Measurements from ENCODE around the gene ITPRIP. TPM values are rescaled to one million over a fixed set of nuclear protein-coding genes. Genes with fewer than 3 reads are reported as not detected.

ITPRIP gene
- total RNA-seq, 4 donors from 2014 or later = 28.0 to 44.2 (median 29.4) TPM

DNA sequence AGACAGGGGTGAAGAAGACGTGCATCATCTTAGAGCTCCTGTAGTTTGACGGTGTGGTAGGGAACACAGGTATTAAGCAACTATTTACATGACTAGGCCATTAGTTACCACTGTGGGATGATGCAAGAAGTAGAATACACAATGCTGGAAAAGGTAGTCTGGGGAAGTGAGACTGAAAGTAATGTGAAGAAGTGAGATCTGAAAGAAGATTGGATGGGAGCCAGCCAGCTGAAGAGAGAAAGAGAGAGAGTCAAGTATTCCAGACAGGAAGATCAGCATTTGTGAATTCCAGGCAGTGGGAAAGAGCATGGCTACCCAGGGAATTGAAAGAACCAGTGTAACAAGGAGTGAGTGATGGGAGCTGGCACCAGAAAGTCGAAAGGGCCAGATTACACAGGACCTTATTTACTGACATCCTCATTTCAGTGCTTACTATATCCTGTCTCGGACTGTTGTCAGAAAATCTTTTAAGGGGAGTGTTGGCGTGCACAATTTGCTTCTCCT, 11.4 kb upstream of the ITPRIP start:
- Histone ChIP-seq H3K36me3 (no peaks in the 10 kb centered on the region), H3K27ac (peak overlapping the region; percentile 19 to 69 (median 39)), H3K4me3 (replicated peaks in 1 of 3) (no peak overlapping the region), H3K27me3 (no peaks in the 10 kb centered on the region), H3K9me3 (no peaks in the 10 kb centered on the region), H3K4me1 (peaks cover 12 to 35% of the 10 kb centered on the region in 2 donors)
- peak; percentile 38 to 41 for DNase-seq
- intact Hi-C loops (cut with DNase I) = loop anchor here (2.0 kb wide), 1 partner anchor 59 kb away; no protein-coding TSS in a partner anchor
- TF ChIP-seq POLR2A (IDR thresholded peaks at IDR 0.05) (no peak), CTCF (IDR thresholded peaks at IDR 0.05) (no peak)
- 45 to 49% methylated on average over 5 of the region's 5 CpGs for WGBS, 2 donors

GRCh38 chr10:104348601-104349000, 10.3 kb upstream of the ITPRIP start:
- no peaks in the 10 kb centered on the region for H3K9me3 ChIP-seq
- no peak for DNase-seq
- TF ChIP-seq POLR2A (IDR thresholded peaks at IDR 0.05) (no peak), CTCF (IDR thresholded peaks at IDR 0.05) (no peak)
- intact Hi-C loops (cut with DNase I) = no loop called here
- no peaks in the 10 kb centered on the region for H3K36me3 ChIP-seq
- H3K4me3 ChIP-seq (replicated peaks in 1 of 3) = no peak overlapping the region
- no peaks in the 10 kb centered on the region for H3K27me3 ChIP-seq
- H3K4me1 ChIP-seq = peaks cover 9 to 30% of the 10 kb centered on the region in 2 donors
- peak overlapping the region in 1 of 3 donors; percentile 39 for H3K27ac ChIP-seq
- 38 to 56% methylated on average over 2 of the region's 2 CpGs for WGBS, 2 donors

GRCh38 chr10:104347295-104348045, 9.2 kb upstream of the ITPRIP start:
- H3K9me3 ChIP-seq = no peaks in the 10 kb centered on the region
- 87 to 90% methylated on average over 4 of the region's 4 CpGs for WGBS, 2 donors
- intact Hi-C loops (cut with DNase I) = no loop called here
- H3K4me3 ChIP-seq (replicated peaks in 1 of 3) = no peak overlapping the region
- TF ChIP-seq POLR2A (IDR thresholded peaks at IDR 0.05) (no peak), CTCF (IDR thresholded peaks at IDR 0.05) (no peak)
- DNase-seq = no peak
- H3K27ac ChIP-seq = no peak overlapping the region
- no peaks in the 10 kb centered on the region for H3K27me3 ChIP-seq
- H3K36me3 ChIP-seq = no peaks in the 10 kb centered on the region
- H3K4me1 ChIP-seq = peaks cover 9 to 24% of the 10 kb centered on the region in 2 donors

DNA sequence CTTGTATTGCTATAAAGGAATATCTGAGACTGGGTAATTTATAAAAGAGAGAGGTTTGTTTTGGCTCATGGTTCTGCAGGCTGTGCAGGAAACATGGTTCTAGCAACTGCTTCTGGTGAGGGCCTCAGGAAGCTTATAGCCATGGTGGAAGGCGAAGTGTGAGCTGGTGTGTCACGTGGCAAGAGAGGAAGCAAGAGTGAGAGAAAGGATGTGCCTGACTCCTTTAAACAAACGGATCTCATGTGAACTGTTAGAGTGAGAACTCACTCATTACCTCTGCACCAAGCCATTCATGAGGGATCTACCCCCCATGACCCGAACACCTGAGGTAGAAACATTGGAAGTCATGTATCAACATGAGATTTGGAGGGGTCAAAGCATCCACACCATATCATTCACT, 7.7 kb upstream of the ITPRIP start:
- no peak for TF ChIP-seq CTCF (IDR thresholded peaks at IDR 0.05)
- TF ChIP-seq POLR2A (IDR thresholded peaks at IDR 0.05) = no peak
- intact Hi-C loops (cut with DNase I) = no loop called here
- no peak overlapping the region for H3K27ac ChIP-seq

DNA sequence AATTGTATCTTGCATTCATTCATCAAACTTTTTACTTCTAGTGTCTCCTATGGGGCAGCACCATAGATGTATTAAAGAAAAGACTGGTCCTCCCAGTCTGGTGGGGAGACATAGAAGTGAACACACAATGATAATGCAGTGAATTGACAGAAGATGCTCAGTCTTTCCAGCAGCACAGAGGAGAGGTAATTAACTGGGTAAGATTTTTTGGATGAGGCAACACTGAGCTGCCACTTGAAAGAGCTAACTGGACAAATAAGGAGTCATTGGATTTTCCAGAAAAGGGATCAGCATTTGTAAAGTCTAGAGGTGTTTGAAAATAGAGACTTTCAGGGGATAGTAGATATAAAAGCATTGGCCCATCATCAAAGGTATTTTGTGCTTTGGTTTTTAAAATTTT, 7.2 kb upstream of the ITPRIP start:
- Histone ChIP-seq H3K9me3 (no peaks in the 10 kb centered on the region), H3K36me3 (no peaks in the 10 kb centered on the region), H3K4me1 (peaks cover 13 to 29% of the 10 kb centered on the region in 2 donors), H3K27ac (no peak overlapping the region), H3K27me3 (no peaks in the 10 kb centered on the region), H3K4me3 (replicated peaks in 1 of 3) (no peak overlapping the region)
- TF ChIP-seq CTCF (IDR thresholded peaks at IDR 0.05) (no peak), POLR2A (IDR thresholded peaks at IDR 0.05) (no peak)
- intact Hi-C loops (cut with DNase I) = no loop called here
- no peak for DNase-seq

More for the DNA sequence above, 7.7 kb upstream of the ITPRIP start:
- H3K4me3 ChIP-seq (replicated peaks in 1 of 3) = no peak overlapping the region
- no peak for DNase-seq
- H3K27me3 ChIP-seq = no peaks in the 10 kb centered on the region
- H3K36me3 ChIP-seq = no peaks in the 10 kb centered on the region
- H3K9me3 ChIP-seq = no peaks in the 10 kb centered on the region
- peaks cover 9 to 25% of the 10 kb centered on the region in 2 donors for H3K4me1 ChIP-seq
- WGBS, 2 donors = 80 to 85% methylated on average over 4 of the region's 4 CpGs
